ENCODE measurements around the gene USP16. TPM values are rescaled to one million over a fixed set of nuclear protein-coding genes. Genes with fewer than 3 reads are reported as not detected.

The USP16 gene
- total RNA-seq, 2 donors from 2014 or later: 19.9 to 22.0 TPM

GRCh38 chr21:29085106-29085752, 60.8 kb downstream of the USP16 start:
- Histone ChIP-seq H3K27me3 (ENCODE audit: control insufficient read depth, insufficient read depth, low read length, poor library complexity, severe bottlenecking) (no peaks in the 10 kb centered on the region), H3K9ac (ENCODE audit: extremely low read depth, low read length, poor library complexity, severe bottlenecking) (no peak overlapping the region), H3K9me3 (ENCODE audit: control insufficient read depth, low read length) (no peaks in the 10 kb centered on the region), H3K27ac (ENCODE audit: low read depth, low read length) (no peak overlapping the region), H3K4me1 (ENCODE audit: control insufficient read depth, insufficient read depth, low read length) (no peaks in the 10 kb centered on the region), H3K36me3 (ENCODE audit: control insufficient read depth, insufficient read depth, low read length) (no peaks in the 10 kb centered on the region), H3K4me3 (ENCODE audit: low read length) (no peak overlapping the region)
- H3K27me3 Mint-ChIP-seq (ENCODE audit: insufficient read depth): no peaks in the 10 kb centered on the region
- H3K36me3 Mint-ChIP-seq (ENCODE audit: low read depth): no peaks in the 10 kb centered on the region
- DNase-seq: no peak
- H3K4me3 Mint-ChIP-seq: no peak overlapping the region
- 91% methylated on average over 7 of the region's 8 CpGs; no CpG with 5 or more reads in 1 of the 2 experiments for WGBS, 2 experiments (ENCODE audit: insufficient coverage in 1 of 2, insufficient read length in 1 of 2)
- no peak overlapping the region for H3K27ac Mint-ChIP-seq
- H3K4me1 Mint-ChIP-seq: peaks cover 12% of the 10 kb centered on the region
- TF ChIP-seq CTCF (conservative IDR thresholded peaks at IDR 0.05): no peak
- H3K9me3 Mint-ChIP-seq: no peaks in the 10 kb centered on the region

GRCh38 chr21:29091033-29091432, 66.6 kb downstream of the USP16 start:
- Mint-ChIP-seq H3K27me3 (ENCODE audit: insufficient read depth) (no peaks in the 10 kb centered on the region), H3K4me3 (no peak overlapping the region), H3K9me3 (no peaks in the 10 kb centered on the region), H3K4me1 (peaks cover 7% of the 10 kb centered on the region), H3K36me3 (ENCODE audit: low read depth) (no peaks in the 10 kb centered on the region), H3K27ac (no peak overlapping the region)
- no peak for TF ChIP-seq CTCF (conservative IDR thresholded peaks at IDR 0.05)
- Histone ChIP-seq H3K36me3 (ENCODE audit: control insufficient read depth, insufficient read depth, low read length) (no peaks in the 10 kb centered on the region), H3K4me3 (ENCODE audit: low read length) (no peak overlapping the region), H3K9me3 (ENCODE audit: control insufficient read depth, low read length) (no peaks in the 10 kb centered on the region), H3K9ac (ENCODE audit: extremely low read depth, low read length, poor library complexity, severe bottlenecking) (no peak overlapping the region), H3K27ac (ENCODE audit: low read depth, low read length) (no peak overlapping the region), H3K4me1 (ENCODE audit: control insufficient read depth, insufficient read depth, low read length) (no peaks in the 10 kb centered on the region), H3K27me3 (ENCODE audit: control insufficient read depth, insufficient read depth, low read length, poor library complexity, severe bottlenecking) (no peaks in the 10 kb centered on the region)
- DNase-seq: no peak
- 83 to 89% methylated on average over 1 of the region's 1 CpG for WGBS, 2 experiments (ENCODE audit: insufficient coverage in 1 of 2, insufficient read length in 1 of 2)

- Histone ChIP-seq H3K27ac (ENCODE audit: low read depth, low read length) (no peak overlapping the region), H3K4me3 (ENCODE audit: low read length) (no peak overlapping the region), H3K4me1 (ENCODE audit: control insufficient read depth, insufficient read depth, low read length) (no peaks in the 10 kb centered on the region), H3K9me3 (ENCODE audit: control insufficient read depth, low read length) (no peaks in the 10 kb centered on the region), H3K9ac (ENCODE audit: extremely low read depth, low read length, poor library complexity, severe bottlenecking) (no peak overlapping the region), H3K36me3 (ENCODE audit: control insufficient read depth, insufficient read depth, low read length) (no peaks in the 10 kb centered on the region), H3K27me3 (ENCODE audit: control insufficient read depth, insufficient read depth, low read length, poor library complexity, severe bottlenecking) (no peaks in the 10 kb centered on the region)
- H3K4me1 Mint-ChIP-seq: peaks cover 5% of the 10 kb centered on the region
- no peaks in the 10 kb centered on the region for H3K9me3 Mint-ChIP-seq
- TF ChIP-seq CTCF (conservative IDR thresholded peaks at IDR 0.05): no peak
- H3K27me3 Mint-ChIP-seq (ENCODE audit: insufficient read depth): no peaks in the 10 kb centered on the region
- DNase-seq: no peak
- no peak overlapping the region for H3K4me3 Mint-ChIP-seq
- 75 to 79% methylated on average over 5 to 9 of the region's 9 CpGs for WGBS, 2 experiments (ENCODE audit: insufficient coverage in 1 of 2, insufficient read length in 1 of 2)
- no peaks in the 10 kb centered on the region for H3K36me3 Mint-ChIP-seq (ENCODE audit: low read depth)
- H3K27ac Mint-ChIP-seq: no peak overlapping the region
Observed at GRCh38 chr21:29092102-29092959, 67.9 kb downstream of the USP16 start.
